HG03045 (cell line): ENCODE results near the gene VSX1.

Source experiments
- ATAC-seq: cut with Tn5 transposase; IDR thresholded peaks from one replicate; pipeline ENCODE4 v1.9.1; 2021; ENCODE audit warnings: mild to moderate bottlenecking, moderate library complexity; ENCODE audit not compliant: unreplicated experiment

VSX1 gene

DNA sequence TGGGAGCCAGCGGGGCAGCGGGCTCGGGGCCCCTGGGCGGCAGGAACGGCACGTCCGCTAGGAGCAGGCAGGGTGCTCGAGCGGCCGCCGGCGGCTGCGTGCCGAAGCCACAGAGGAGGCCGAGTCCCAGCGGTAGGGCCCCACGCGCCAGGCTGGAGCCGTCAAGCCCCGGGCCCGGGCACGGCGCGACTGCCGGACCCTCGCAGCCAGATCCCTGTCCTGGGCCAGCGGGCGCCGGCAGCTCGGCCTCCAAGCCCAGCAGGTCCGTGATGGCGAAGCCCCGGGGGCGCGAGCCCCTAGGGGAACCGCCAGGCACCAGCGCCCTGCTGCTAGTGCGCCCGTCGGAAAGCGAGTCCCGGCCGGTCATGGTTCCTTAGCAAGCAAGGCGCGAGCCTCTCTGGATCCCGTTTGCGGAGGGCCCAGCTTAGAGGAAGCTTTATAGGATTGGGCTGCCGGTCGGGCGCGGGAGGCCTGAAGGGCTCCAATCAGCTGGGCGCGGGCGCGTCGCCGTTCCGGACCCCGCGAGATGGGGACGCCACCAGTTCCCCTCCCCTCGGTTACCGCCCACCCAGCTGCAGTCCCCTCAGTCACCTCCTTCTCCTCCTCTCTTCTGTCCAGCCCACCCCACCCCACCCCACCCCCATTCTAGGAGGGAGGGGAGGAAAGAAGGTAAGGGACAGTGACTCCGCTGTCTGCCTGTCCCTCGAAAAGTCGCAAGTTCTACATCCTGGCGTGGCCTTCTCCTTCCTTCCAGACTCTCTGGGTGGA lies at the start of gene VSX1:
Gene VSX1, minus strand, starts transcription at position 412 of the 768 bp plus-strand sequence. Its CDS starts 45 bp downstream, at position 367.
- no peak for ATAC-seq

DNA sequence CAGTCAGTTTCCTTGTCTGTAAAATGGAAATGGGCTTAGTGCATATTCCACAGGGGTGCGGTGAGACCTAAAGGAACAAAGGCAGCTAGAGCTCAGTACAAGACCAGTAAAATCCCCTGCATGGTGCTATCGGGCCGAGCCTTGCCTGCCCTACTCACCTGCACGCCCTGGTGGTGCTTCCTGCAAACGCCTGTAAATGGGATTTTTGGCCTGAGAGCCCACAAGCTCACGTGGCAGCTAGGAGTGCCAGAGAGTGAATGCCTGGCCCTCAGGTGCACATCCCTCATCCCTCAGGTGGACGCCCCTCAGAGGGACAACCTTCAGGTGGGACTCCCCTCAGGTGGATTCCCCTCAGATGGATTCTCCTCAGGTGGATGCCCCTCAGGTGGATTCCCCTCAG lies 48.0 kb upstream of the VSX1 start:
- ATAC-seq: no peak

DNA sequence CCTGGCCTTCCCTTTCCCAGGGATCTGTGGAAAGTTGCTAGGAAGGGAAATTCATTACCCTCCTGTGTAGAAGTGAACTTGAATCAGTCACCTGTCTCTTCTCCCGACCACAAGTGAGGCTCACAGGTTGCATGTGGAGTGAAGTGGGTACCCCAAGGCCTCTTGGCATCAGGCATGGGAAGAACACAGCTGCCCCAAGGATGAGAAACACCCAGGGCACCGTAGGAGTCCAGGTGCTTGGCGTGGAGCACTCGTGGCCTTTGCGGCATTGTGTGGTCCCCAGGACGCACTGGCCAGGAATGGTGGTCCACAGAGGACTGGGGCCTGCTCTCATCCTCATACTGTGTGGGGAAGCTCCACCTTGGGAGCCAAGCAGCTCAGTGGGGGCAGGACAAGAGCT lies 47.5 kb upstream of the VSX1 start:
- no peak for ATAC-seq

DNA sequence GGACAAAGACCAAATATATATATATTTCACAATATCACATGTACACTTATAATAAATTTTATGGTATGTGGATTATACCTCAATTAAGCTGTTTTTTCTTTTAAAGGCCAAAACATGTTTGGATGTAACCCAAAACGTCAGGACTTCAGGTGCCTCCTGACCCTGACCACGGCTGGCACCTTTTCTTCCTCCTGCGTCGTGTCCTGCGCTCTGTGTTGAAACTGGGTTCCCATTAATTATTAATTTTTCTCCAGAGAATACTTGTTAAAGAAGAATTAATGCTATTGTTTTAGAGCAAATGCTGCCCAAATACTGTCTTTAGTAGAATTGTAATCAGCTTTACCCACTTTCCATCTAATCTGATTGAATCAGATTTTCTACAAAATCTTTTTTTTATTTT lies 46.7 kb upstream of the VSX1 start:
- no peak for ATAC-seq

DNA sequence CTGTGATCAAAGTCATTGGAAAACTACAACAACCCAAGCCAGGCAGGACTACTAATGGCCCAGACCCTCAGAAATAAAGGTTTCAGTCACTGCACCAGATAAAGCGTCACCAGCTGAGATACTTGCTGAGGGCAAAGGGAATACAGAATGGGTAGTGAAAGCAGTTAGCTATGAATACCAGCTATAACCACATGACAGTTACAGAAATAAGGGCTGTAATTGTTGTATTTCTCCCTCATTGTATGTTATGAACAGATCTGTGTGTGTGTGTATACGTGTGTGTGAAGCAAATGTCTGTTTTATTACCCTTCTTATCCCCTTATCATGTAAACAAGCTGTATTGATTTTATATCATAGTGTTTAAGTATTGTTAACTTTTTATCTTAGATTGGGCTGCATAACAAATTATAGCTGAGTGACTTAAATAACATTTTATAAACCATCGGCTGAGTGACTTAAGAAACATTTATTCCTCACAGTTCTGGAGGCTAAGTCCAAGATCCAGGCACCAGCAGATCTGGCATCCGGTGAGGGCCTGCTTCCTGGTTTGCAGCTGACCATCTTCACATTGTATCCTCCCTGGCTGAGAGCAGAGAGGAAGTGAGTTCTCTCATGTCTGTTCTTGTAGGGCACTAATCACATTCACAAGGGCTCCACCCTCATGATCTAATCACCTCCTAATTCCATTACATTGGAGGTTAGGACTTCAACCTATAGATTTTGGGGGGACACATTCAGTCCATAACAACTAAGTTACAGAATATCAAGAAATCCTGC lies 46.0 kb upstream of the VSX1 start:
- no peak for ATAC-seq

DNA sequence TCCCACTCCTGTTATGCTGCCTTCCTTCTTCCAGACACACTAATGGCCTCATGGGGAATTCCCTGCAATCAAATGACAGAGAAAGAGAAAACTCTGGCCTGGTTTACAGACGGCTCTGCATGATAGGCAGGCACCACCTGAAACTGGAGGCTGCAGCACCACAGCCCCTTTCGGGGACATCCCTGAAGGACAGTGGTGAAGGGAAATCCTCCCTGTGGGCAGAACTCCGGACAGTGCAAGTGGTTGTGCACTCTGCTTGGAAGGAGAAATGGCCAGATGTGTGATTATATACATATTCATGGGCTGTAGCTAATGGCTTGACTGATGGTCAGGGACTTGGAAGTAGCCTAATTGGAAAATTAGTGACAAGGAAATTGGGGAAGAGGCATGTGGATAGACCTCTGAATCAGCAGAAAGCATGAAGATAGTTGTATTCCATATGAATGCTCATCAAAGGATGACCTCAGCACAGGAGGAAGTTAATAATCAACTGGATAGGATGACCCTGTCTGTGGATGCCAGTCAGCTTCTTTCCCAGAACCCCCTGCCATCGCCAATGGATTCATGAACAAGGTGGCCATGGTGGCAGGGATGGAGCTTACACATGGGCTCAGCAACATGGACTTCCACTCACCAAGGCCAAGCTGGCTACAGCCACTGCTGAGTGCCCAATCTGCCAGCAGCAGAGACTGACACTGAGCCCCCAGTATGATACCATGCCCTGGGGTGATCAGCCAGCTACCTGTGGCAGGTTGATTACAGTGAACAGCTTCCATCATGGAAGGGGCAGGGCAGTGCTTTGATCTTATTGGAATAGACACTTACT lies 44.5 kb upstream of the VSX1 start:
- no peak for ATAC-seq

DNA sequence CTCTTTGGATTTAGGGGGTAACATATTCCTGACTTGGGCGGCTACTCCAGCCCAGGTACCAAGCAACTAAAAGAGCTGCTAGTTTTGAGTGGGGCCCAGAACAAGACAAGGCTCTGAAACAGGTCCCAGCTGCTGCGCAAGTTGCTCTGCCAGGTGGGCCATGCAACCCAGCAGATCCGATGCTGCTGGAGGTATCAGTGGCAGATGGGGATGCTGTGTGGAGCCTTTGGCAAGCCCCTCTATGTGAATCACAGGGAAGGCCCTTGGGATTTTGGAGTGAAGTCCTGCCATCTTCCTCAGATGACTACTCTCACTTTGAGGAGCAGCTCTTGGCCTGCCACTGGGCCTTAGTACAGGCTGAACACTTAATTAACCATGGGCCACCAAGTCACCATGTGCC lies 43.7 kb upstream of the VSX1 start:
- ATAC-seq: no peak

- ATAC-seq: no peak
These were observed 39.0 kb upstream of the VSX1 start for GRCh38 chr20:25120920-25121319.

GRCh38 chr20:25120457-25120856 lies 38.5 kb upstream of the VSX1 start:
- ATAC-seq: no peak

GRCh38 chr20:25118529-25118928 lies 36.6 kb upstream of the VSX1 start:
- ATAC-seq: no peak

DNA sequence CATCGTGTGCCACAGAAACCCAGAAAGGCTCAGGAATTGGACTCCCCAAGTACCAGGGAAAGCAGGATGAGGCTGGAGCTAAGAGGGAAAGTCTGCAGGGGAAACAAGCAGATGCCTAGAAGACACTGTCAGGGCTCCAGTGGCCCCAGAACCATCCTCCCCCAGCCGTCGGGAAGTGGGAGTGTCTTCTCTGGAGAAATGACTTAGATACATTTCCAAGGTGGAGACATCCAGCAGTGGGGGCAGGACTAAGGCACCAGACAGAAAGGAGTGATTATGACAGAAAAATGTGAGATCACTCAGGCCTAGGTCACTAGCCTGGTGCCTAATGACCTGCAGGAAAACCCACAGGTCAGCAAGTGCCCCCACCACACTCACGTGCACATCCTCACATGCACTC lies 36.0 kb upstream of the VSX1 start:
- no peak for ATAC-seq

GRCh38 chr20:25116739-25117458 lies 35.0 kb upstream of the VSX1 start:
- no peak for ATAC-seq

DNA sequence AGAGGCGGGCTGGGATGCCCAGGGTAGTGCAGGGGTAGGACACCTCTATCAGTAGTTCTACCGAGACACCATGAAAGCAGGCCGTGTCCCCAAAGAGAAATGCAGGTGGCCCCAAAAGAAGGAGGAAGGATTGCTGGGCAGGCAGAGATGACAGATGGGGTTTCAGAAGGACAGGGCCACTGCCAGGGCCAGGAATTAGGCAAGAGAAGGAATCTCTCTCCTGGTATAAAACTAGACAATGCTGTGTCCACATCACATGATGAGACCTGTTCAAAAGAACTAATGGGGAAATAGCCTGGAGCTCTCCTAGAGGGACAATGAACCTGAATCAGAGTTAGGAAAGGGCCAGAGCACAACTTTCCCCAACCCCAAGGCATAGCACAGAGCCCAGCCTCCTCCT lies 21.6 kb upstream of the VSX1 start:
- ATAC-seq: no peak

DNA sequence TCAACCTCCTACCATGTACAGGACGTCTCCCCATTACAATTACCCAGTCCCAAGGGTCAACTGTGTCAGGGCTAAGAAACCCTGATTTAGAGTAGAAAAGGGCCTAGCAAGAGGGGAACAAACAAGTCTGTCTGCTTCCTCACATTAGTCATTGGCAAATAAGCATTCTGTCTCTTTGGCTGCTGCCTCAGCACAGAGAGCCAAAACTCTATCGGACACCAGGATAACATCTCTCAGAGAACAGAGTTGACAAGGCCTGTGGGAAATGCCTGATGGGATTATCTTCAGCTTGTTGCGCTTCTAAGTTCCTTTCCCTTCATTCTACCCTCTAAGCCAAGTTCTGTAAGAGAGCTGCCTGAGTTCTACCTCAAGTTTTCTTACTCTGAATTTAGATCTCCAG lies 19.0 kb upstream of the VSX1 start:
- no peak for ATAC-seq

GRCh38 chr20:25099601-25100140 lies 17.7 kb upstream of the VSX1 start:
- ATAC-seq: no peak

DNA sequence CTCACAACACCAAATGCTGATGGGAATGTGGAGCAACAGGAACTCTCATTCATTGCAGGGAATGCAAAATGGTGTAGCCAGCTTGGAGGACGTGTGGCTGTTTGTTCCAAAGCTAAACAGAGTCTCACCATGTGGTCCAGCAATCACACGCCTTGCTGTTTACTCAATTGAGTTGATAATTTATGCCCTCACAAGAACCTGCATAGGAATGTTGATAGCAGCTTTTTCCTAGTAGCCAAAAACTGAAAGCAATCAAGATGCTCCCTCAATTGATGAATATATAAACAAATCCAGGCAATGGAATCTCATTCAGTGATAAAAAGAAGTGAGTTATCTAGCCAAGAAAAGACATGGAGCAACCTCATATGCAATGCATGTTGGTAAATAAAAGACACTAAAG lies 15.6 kb upstream of the VSX1 start:
- no peak for ATAC-seq

DNA sequence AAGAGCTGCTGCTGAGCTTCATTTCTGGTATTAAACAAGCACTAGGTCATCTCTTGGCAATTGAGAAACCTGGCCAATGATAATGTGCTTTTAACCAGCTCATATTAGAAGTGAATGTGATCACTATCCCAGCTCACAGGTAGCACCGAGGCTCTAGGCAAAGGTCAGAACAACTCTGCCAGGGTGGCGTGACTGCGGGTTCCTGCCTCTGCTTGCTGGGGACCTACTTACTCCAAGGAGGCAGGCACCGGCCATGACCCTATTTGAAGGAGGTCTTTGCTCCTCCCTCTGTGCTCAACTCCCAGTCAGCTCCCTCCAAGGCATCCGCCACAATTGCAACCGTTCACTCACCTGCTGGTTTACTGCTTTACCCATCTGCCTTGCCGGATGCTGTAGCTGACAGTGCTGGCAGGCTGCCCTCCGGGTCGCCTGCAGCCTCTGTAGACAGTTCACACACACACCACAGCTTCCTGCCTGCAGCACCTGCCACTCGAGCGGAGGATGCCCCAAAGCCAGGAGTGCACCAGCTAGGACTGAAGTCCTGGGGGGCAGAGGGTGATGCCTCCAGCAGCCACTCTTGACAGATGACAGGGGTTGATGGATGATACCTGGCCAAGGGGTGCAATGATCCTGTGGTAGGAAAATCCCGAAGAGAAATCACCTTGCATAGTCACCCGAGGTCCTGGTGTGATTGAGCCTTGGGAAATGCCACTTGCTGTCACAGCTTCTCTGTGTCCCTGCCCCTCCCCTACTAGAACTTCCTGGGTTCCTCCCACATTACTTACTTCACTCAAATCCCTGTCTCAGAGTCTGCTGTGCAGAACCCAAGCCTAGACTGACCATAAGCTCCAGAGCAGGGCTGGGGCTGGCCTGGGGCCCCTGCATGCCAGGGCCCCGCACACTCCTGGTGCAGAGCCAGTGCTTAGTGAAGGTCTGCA lies 8.8 kb upstream of the VSX1 start:
- ATAC-seq: no peak

DNA sequence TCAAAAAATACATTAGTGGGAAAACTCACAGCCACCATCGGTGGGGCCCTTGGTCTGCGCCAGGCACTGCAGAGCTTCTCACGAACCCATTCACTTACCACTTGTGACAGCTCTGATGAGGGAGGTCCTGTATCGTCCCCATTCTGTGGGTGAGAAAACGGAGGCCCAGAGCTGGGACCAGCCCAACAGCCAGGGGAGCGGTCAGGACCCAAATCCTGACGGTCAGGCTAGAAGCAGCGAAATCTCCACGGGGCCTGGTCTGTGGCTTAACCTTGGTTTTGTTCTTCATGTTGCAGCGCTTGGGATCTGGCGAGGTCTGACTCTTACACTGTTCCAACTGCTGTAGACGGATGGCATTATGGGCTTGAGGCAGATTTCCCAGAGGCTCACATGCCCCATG lies 7.7 kb upstream of the VSX1 start:
- no peak for ATAC-seq

DNA sequence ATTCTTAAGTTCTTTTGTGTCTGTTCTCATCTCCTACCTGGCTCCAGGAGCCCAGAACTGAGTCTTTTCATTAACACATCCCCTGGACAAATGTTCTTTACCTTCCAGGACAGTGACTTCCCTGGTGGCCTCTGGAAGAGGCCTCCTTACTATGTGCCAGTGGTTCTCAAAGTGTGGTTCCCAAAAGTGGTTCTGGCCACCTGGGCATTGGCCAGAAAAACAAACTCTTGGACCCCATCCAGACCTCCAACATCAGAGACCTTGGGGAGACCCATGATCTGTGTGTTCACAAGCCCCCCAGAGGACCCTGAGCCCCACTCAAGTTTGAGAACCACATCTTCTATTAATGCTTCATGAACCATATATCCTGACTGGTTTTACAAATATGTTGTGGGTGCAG lies 7.2 kb upstream of the VSX1 start:
- ATAC-seq: no peak

DNA sequence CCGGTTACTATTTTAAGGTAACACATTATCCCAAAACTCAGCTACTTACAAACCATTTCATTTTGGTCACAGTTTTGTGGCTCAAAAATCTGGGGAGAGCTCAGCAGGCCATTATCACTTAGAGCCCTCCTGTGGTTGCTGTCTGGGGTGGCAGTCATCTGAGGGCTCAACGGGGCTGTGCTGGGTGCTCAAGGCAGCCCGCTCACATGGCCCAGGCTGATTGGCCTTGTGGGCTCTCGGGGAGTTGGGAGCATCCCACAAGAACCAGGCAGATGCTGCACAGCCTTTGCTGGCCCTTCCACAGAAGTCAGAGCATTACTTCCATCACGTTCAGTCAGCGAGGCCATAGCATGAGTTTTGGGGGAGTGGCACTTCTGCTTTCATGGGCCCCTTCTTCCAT lies 6.3 kb upstream of the VSX1 start:
- ATAC-seq: no peak
